HEK293 (cell line): Measurements from ENCODE around the gene TMUB1.

ENCODE experiments used
- CTCF ChIP-seq: fragments of 450-650 bp; formaldehyde crosslinking; IDR thresholded peaks from 2 replicates; pipeline ENCODE4 v1.5.1; 2016; ENCODE audit warnings: missing biosample characterization, missing genetic modification characterization
- ZNF24 ChIP-seq: fragments of 450-650 bp; formaldehyde crosslinking; IDR thresholded peaks from 2 replicates; pipeline ENCODE4 v1.5.1; 2016; ENCODE audit warnings: missing biosample characterization, missing genetic modification characterization
- ZNF335 ChIP-seq: fragments of 450-650 bp; formaldehyde crosslinking; conservative IDR thresholded peaks from 2 replicates; pipeline ENCODE4 v1.5.1; 2016; ENCODE audit warnings: missing biosample characterization, missing genetic modification characterization

- no peak for TF ChIP-seq CTCF (tag by site-specific recombination)
- TF ChIP-seq ZNF24 (tag by site-specific recombination) = no peak
- TF ChIP-seq ZNF335 (tag by site-specific recombination) = no peak
These were observed 15.1 kb downstream of the TMUB1 start for GRCh38 chr7:151068069-151068773.
